Stimulated activated CD8-positive, alpha-beta memory T cell treated with anti-CD3 and anti-CD28 coated beads, Interleukin-12 subunit alpha, Interleukin-12 subunit beta, amount 100 ng/mL, for 4 hours (primary cell): ENCODE data around the gene PADI6.
"Not testable (repeated sequence)": the region's sequence is repeated elsewhere in the genome, so short reads cannot be mapped to it uniquely, and the experiment has no call there.

Experiments
- DNase-seq: peaks from one replicate; pipeline ENCODE4 v3.0.0-alpha.2; 2020; ENCODE audit warnings: low read depth

Gene PADI6

DNA sequence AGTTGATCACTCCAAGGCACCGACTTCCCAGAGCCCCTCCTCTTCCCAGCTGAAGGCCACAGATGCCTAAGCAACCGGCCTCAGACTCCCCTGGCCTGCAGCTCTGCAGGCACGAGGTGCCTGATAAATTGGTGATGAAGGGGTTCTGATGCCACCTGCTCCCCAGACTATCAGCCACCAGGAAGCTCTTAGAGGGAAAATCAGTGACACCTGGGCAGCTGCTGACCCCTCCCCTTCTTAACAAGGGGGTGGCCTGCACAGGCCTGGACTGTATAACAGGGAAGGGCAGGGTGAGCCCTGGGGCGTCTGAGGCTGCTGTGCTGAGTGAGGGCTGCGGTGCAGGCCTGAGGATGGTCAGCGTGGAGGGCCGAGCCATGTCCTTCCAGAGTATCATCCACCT lies at the start of gene PADI6:
Gene PADI6, plus strand, starts transcription at position 301 of the 400 bp plus-strand sequence. Its CDS starts 50 bp downstream, at position 351.
- no peak for DNase-seq

DNA sequence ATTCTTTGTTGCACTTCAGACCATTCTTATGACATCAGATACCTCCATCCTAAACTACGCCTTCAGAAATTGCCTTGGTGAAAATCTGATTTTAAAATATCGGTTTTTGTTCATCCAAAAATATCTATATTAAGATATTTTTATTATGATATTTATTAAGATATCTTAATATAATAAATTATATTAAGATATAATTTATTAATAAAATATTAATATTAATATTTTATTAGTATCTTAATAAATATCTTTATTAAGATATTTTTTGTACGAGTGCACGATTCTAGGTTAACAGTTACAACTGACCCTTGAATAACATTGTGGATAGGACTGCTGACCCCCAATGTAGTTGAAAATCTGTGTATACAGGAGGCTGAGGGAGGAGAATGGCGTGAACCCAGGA lies 43.1 kb upstream of the PADI6 start:
- DNase-seq, result no peak

DNA sequence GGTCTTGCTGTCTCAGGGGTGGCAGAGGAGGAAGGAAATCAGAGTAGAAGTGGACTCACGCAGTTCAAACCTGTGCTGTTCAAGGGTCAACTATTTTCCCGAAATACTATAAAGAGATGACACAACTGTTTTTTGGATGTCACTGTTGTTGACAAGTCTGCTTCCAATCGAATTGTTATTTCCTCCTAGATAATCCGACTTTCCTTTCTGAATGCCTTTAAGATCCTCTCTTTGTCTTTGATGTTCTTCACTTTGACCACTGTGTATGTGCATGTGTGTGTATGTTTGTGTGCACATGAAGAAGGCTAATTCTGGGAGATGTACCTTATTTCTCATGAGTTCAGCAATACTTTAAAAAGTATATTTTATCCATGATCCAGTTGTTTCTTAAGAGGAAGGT lies 42.4 kb upstream of the PADI6 start:
- DNase-seq, result no peak

DNA sequence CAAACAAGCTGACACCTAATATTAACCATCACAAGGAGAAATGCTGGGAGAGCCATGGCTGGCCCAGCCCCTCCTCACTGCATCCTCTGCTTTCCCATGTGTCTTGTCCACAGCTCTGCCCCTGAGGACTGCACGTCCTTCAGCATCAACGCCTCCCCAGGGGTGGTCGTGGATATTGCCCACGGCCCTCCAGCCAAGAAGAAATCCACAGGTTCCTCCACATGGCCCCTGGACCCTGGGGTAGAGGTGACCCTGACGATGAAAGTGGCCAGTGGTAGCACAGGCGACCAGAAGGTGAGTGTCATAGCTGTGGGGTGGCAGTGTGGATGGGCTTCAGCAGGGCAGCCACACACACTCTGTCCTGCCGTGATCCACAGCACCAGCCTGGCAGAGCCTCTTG lies 41.1 kb upstream of the PADI6 start:
- no peak for DNase-seq

DNA sequence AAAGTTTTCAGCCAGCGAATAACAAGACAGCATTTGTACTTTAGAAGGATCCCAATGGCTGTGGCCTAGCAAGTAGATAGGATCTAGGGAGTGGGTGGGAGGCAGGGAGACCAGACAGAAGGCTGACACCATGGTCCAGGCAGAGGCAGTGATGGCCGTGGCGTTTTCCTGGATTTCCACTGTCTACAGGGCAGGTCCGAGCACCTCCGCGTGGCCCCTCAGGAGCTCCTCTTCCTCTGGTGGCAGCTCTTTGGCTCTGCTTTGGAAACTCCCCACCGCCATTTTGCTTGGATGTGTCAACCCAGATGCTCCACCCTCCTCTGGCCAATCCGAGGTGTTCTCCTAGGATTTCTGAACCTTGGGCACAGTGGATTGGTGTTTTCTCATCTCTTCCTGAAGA lies 38.9 kb upstream of the PADI6 start:
- no peak for DNase-seq

DNA sequence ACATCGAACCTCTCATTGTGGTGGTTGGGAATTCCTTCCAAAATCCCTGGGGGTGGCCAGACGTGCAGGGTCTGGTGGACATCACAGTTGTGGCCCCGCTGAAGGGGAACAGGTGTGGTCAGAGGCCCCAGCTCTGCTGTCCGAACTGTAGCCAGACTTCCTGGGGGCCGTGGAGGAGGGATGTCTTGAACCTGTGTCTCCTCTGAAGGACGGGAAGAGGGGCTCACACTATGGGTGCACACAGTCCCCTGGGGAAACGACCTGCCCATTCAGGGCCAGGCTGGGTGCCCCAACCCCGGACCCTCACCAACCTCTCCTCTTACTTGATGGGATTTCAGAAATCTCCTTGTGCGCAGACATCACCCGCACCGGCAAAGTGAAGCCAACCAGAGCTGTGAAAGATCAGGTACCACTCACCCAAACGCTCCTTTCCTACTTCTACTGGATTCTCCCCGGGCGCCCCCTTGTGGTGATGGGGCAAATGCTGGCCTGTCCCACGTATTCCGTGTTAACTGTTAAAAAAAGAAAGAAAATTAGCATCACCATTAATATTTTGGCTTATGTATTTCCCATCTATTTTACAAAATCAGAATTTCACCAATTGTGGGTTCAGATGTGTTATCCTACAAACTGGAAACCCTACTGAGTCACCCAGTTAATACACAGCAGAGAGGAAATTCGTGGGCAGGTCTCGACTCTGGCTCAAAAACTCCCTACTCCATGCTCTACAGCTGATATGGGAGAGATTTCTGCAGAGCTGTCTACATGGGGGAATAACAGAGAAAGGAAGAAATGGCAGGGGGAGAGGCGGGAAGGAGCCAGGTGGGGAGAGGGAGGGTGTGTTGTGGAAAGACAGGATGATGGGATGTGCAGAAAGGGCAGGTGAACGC lies 35.9 kb upstream of the PADI6 start:
- DNase-seq, result peak; percentile 18

DNA sequence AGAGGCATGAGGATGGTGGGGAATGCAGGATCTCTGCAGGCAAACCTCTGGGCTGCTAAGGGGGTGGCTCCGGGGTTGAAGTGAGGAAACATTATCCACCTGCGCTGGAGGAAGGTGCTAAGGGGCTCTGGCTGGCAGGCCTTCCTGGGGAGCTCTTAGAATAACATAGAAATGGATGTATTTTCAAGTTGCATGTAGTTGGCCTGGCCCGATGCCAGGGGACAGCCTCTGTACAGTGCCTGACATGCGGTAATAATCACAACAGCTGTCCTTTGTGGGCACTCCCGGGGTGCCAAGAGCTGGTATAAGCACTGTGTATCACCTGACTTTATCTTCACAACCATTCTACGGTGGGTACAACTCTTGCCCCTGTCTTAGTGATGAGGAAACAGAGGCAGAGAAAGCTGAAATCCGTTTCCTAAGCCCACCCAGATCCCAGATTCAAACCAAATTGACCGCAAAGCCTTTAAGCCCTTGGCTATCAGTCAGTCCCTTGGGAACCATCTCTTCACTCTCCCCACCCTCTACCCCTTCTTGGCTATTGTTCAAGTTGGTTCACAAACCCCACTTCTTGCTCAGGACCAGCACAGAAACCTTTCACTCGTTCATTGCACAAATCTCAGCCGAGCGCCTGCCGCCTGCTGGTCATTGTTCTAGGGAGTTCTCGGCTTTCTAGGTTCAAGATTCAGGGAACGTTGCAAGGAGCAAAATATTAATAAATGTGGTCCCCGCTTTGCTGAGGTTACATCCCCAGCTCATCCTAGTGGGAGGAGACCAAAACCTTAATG lies 33.1 kb upstream of the PADI6 start:
- no peak for DNase-seq

DNA sequence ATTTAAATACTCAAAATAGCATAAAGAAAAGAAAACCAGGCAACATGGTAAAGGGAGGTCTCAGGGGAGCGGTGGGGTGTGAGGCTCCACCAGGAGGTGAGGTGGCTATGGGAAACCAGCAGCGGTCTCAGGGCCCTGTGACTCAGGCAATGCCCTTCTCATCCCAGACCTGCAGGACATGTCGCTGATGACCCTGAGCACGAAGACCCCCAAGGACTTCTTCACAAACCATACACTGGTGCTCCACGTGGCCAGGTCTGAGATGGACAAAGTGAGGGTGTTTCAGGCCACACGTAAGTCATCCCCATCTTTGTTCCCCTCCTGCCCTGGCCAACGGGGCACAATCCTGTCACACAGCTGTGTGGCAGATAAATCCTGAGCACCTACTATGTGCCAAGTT lies 32.5 kb upstream of the PADI6 start:
- DNase-seq, result no peak

DNA sequence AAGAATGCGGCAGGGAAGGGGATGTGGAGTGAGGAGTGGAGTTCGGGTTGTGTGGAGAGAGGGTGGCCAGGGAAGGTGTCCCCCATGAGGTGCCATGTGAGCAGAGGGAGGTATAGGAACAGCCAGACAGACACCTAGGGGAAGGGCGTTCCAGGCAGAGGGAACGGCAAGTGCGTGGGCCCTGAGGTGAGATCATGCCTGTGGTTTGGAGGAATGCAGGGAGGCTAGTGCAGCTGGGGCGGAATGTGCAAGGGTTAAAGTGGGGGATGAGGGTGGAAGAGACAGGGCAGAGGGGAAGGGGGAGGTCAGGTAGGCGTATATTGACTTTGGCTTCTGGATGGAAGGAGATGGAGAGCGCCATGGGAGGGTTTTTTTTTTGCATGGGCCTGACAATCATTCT lies 31.6 kb upstream of the PADI6 start:
- DNase-seq, result no peak

DNA sequence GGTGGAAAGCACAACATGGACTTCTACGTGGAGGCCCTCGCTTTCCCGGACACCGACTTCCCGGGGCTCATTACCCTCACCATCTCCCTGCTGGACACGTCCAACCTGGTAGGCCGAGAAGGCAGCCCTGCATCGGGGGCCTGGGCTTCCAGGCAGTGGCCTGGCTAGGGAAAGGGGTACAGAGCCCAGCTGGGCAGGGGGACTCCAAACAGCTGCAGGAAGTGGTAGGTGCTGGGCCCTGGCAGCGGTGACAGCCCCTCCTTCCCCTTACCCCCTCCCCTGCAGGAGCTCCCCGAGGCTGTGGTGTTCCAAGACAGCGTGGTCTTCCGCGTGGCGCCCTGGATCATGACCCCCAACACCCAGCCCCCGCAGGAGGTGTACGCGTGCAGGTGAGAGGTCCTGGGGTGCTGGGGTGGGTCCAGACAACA lies 30.0 kb upstream of the PADI6 start:
- DNase-seq, result no peak

DNA sequence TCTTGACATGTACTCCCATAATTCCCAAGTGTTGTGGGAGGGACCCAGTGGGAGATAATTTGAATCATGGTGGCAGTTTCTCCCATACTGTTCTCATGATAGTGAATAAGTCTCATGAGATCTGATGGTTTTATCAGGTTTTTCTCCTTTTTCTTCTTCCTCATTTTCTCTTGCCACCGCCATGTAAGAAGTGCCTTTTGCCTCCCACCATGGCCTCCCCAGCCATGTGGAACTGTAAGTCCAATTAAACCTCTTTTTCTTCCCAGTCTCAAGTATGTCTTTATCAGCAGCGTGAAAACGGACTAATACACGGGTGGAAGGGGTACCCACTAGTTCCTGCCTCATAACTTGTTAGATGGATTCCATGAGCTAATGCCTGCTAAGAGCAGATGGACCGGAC lies 26.5 kb upstream of the PADI6 start:
- not testable (repeated sequence) for DNase-seq

DNA sequence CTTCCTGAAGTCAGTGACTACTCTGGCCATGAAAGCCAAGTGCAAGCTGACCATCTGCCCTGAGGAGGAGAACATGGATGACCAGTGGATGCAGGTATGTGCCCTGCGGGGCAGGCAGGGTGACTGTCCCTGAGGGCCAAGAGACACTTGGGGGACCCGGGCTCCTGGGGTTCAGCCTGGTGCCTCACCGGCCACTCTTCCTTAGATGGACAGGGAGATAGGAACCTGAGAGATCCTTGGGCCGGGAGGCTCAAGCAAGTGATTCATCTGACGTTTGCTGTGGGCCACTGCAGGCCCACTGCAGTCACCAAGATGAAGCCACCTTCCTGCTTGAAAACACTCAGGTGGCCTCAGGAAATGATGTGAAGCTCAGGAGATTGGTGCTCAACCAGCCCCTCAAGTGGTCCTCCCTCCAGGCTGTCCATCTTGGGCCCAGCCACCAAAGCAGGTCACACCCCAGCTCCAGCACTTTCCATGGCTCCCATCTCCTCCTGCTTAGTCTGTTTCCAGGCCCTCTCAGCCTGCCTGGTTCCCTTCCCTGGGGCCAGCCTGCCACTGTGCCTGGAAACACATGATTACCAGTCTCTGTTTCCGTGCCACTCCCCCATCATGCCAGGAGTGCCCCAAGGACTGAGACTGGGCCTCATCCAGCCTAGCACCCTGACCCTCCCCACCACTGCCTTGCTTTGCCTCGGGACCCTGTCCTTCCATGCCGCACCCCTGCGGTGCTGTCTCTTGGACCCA lies 25.8 kb upstream of the PADI6 start:
- no peak for DNase-seq

DNA sequence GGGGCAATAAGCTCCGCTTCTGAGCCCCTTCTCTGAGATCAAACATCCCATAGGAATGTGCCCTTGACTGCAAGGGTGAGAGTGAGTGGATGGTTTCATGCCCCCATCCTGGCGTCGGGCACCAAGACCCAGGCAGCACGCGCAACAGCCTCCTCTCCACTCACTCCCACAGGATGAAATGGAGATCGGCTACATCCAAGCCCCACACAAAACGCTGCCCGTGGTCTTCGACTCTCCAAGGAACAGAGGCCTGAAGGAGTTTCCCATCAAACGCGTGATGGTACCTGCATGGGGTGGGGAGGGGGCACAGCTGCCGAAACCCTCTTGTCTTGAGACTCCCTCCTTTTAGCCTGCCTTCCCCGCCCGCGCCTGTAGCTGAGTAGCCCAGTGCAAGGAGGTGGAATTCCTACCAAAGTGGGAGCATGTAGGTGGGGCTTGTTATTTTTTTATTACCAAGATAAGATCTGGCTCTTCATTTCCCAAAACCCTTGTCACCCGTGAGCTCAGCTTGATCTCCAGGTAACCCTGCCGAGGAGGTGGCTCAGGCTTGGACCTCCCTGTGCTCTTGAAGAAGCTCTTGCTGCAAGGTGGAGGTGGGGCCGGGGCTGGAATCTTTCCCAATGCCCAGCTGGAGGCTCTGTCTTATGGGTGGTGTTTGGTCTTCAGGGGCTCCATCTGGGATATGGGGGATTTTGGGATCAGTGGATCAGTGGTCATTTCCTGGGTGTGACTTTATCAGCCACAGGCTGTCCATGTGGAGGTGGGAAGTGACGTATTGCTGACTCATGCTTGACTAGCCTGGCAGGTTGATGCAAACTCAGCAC lies 24.0 kb upstream of the PADI6 start:
- no peak for DNase-seq

DNA sequence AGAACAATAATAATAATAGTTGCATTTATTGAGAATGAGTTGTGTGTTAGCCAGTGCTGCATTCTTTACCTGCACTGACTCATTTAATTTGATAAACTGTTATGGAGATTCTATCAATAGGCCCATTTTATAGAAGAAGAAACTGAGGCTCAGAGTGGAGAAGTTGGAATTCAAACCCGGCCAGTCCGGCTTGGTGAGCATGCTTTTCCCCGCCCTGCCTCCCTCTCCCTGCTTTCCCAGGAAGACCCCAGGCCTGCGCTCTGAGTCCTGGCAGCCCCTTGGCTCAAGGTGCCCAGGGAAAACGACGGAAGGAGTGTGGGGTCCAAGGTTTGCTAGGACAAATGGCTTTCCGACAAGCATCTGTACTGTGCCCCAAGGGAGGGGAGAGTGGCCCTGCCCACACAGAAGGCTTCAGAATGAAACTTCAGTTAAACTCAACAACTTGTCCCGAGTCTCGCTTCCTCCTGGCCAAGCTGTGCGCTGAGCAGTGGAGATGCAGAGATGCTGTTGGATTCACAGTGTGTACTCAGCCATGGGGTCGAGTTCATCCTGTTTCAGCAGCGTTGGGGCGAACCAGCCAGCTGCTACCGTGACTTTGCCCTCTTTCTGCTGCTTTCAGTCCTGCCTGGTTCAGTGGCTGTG lies 23.3 kb upstream of the PADI6 start:
- DNase-seq, result no peak

DNA sequence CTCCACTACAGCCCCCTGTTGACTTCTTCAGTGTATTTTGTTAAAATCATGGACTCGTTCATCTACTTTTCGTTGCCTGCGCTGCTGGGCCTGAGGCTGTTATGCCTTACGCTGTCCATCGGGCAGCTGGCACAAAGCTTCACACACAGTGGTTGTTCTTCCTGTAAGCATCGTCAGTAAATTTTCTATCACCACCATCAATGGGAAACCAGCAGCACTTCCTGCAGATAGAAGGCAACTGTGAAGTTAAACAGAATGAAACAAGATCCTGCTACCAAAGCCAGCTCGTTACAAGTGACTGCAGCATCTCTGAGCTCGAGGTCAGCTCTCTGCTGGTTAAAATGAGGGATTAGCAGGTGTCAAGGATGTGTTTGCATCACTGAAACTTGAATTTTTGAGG lies 21.9 kb upstream of the PADI6 start:
- no peak for DNase-seq

DNA sequence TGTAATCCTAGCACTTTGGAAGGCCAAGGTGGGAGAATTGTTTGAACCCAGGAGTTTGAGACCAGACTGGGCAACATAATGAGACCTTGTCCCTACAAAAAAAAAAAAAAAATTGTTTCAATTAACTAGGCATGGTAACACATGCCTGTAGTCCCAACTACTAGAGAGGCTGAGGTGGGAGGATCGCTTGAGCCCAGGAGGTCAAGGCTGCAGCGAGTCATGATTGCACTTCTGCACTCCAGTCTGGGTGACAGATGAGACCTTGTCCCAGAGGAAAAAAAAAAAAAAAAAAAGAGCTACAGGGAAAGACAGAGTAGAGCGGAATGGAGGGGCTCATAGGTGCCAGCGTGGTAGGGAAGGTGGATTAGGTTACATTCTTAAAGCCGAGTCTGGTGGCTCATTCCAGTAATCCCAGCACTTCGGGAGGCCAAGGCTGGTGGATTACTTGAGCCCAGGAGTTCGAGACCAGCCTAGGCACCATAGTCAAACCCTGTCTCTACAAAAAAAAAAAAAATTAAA lies 21.0 kb upstream of the PADI6 start:
- no peak for DNase-seq

DNA sequence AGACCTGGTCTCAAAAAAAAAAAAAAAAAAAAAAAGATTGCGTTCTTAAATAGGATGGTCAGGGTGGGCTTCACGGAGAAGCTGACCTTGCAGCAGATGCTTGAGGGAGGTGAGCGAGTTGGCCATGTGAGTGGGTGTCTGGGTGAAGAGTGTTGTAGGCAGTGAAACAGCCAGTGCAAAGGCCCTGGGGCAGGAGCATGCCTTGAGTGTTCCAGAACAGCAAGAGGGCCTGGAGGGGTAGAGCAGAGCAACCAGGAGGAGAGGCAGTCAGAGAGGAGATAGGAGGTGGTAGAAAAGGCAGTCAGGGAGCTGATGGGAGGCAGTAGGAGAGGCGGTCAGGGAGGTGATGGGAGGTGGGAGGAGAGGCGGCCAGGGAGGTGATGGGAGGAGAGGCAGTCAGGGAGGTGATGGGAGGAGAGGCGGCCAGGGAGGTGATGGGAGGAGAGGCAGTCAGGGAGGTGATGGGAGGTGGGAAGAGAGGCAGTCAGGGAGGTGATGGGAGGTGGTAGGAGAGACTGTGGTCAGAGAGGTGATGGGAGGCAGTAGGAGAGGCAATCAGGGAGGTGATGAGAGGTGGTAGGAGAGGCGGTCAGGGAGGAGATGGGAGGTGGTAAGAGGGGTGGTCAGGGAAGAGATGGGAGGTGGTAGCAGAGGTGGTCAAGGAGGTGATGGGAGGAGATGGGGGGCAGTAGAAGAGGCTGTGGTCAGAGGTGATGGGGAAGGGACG lies 20.2 kb upstream of the PADI6 start:
- no peak for DNase-seq

DNA sequence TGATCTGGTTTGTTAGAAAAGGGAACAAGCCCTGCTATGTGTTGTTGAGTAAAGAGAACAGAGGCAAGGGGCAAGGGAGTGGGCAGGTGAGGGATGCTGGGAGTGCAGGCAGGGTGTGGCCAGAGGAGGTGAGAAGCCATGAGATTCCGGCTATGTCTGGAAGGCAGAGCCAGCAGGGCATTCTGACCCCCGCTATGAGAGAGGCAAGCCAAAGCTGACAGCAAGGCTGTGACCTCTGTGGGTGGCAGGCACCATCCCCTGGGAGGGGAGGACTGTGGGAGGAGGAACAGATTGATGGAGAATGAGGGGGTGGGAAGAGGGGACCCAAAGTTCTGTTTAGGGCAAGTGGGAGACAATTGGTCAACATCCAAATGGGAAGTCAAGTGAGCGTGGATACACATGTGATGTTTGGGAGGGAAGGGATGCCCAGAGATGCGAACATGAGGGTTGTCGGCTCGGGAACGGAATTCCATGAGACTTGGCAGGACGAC lies 19.5 kb upstream of the PADI6 start:
- DNase-seq, result no peak

DNA sequence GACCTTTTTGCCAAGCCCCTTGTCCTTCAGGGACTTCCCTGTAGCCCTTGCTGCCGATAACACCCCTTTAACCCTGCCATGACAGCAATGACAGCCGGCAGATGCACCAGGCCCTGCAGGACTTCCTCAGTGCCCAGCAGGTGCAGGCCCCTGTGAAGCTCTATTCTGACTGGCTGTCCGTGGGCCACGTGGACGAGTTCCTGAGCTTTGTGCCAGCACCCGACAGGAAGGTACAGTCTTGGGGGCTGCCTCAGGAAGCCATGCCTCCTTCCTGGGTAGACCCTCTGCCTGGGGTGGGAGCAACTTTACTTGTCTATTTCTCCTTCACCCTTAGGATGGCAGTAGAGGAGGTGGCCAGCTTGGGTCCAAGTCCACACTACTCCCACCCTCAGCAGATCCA lies 16.1 kb upstream of the PADI6 start:
- DNase-seq, result no peak

DNA sequence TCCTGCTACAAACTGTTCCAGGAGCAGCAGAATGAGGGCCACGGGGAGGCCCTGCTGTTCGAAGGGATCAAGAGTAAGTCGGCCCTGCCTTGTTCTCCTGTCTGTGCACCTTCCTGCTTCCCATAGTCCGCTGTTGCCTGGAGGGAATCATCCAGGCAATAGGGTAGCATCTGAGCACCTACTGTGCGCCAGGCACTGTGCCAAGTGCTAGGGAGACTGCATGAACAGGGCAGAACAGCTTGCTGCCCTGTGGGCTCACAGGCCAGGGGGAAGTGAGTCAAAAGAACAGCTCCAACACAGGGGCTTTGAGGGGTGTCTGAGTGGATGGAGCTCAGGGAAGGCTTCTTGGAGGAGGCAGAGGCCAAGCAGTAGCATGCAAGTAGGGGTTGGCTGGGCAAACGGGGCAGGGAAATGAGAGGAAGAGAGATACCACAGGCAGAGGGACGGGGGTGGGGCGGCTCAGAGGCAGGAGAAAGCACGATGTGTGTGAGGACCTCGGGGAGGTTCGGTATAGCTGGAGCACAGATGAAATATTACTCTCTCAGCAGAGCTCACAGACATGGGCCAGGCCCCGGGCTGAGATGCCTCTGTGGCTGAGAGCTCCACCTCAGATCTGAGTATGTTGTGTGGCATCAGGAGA lies 15.5 kb upstream of the PADI6 start:
- no peak for DNase-seq
